Common myeloid progenitor, CD34-positive (primary cell): Measurements from ENCODE around the gene EIF1.

Experiments
- CTCF ChIA-PET: fragments of 350-600 bp; sonication (Branson Sonifier 250); formaldehyde crosslinking; loops from one replicate; lab custom pipeline; 2021; ENCODE audit warnings: antibody characterized with exemption; lab: Charles Lee
- POLR2A ChIA-PET: fragments of 350-600 bp; sonication (Branson Sonifier 250); formaldehyde crosslinking; loops from one replicate; lab custom pipeline; 2021; ENCODE audit warnings: antibody characterized with exemption; lab: Charles Lee
- DNase-seq, 3 donors: peaks; one replicate each; pipeline versions ENCODE4 v3.0.0 to v3.0.0-alpha.2; 2013
- H3K27ac ChIP-seq, 2 experiments: 1 replicate in 1 of 2; 2 replicates in 1 of 2; pipeline ENCODE4 v1.7.0; 2013; ENCODE audit warnings: inconsistent platforms in 2 of 2, low read length in 2 of 2, mild to moderate bottlenecking in 2 of 2, low read depth in 1 of 2, moderate library complexity in 1 of 2; ENCODE audit not compliant: severe bottlenecking in 2 of 2, insufficient read depth in 1 of 2, poor library complexity in 1 of 2
- H3K27me3 ChIP-seq, 5 experiments: replicated peaks in 2 of 5; 1 replicate in 3 of 5; 2 replicates in 2 of 5; pipeline versions ENCODE4 v1.6.1 to v1.7.0; 2013; ENCODE audit warnings: low read length in 4 of 5, mild to moderate bottlenecking in 2 of 5, moderate library complexity in 2 of 5, inconsistent platforms in 1 of 5; ENCODE audit not compliant: insufficient read depth in 5 of 5, control insufficient read depth in 4 of 5
- H3K36me3 ChIP-seq, 4 experiments: 1 replicate in 2 of 4; 2 replicates in 2 of 4; pipeline versions ENCODE4 v1.6.1 to v1.7.0; 2013; ENCODE audit warnings: low read length in 3 of 4, control low read depth in 1 of 4, mild to moderate bottlenecking in 1 of 4; ENCODE audit not compliant: control insufficient read depth in 4 of 4, insufficient read depth in 4 of 4
- H3K4me1 ChIP-seq, 4 experiments: 1 replicate in 3 of 4; 2 replicates in 1 of 4; pipeline versions ENCODE4 v1.6.1 to v1.7.1; 2013; ENCODE audit warnings: low read length in 3 of 4, mild to moderate bottlenecking in 3 of 4, control low read depth in 1 of 4, inconsistent platforms in 1 of 4, moderate library complexity in 1 of 4; ENCODE audit not compliant: control insufficient read depth in 4 of 4, insufficient read depth in 4 of 4; ENCODE audit errors: control extremely low read depth in 1 of 4
- H3K4me3 ChIP-seq, 7 experiments: 1 replicate in 4 of 7; 2 replicates in 3 of 7; pipeline versions ENCODE4 v1.5.1 to v1.7.0; 2013; ENCODE audit warnings: mild to moderate bottlenecking in 7 of 7, low read length in 6 of 7, moderate library complexity in 6 of 7, inconsistent platforms in 2 of 7, low read depth in 2 of 7, control low read depth in 1 of 7; ENCODE audit not compliant: insufficient read depth in 4 of 7, control insufficient read depth in 1 of 7; ENCODE audit errors: extremely low read depth in 1 of 7
- H3K9me3 ChIP-seq, 5 experiments: 1 replicate in 4 of 5; 2 replicates in 1 of 5; pipeline versions ENCODE4 v1.6.1 to v1.7.1; 2013; ENCODE audit warnings: low read length in 4 of 5, mild to moderate bottlenecking in 2 of 5, inconsistent platforms in 1 of 5, low read depth in 1 of 5, moderate library complexity in 1 of 5; ENCODE audit not compliant: control insufficient read depth in 4 of 5, insufficient read depth in 2 of 5; ENCODE audit errors: control extremely low read depth in 1 of 5
- WGBS: methylation state at CpG from one replicate; pipeline ENCODE4 v1.1.5; 2013; ENCODE audit not compliant: insufficient coverage; 5-methylcytosine and 5-hydroxymethylcytosine counted together

EIF1 gene

GRCh38 chr17:41737680-41738023 lies 49.0 kb downstream of the EIF1 start:
- peaks cover 0 to 51% (median 16%) of the 10 kb centered on the region in 5 experiments for H3K27me3 ChIP-seq
- H3K4me1 ChIP-seq: peaks cover 0 to 21% (median 18%) of the 10 kb centered on the region in 4 experiments
- H3K9me3 ChIP-seq: no peaks in the 10 kb centered on the region
- ChIA-PET POLR2A (interaction anchor here (0.8 to 1.1 kb wide), 3 partner anchors 49 to 119 kb away, joined by 3 read pairs; partner anchors contain the start of gene JUP), CTCF (interaction anchor here (0.6 to 2.2 kb wide), 17 partner anchors 10 to 227 kb away, joined by 3 to 12 read pairs (median 3); partner anchors contain the start of genes JUP, KLHL11 and P3H4)
- 65% methylated on average over 4 of the region's 5 CpGs for WGBS
- no peaks in the 10 kb centered on the region for H3K36me3 ChIP-seq
- no peak for DNase-seq
- no peak overlapping the region for H3K4me3 ChIP-seq
- H3K27ac ChIP-seq: no peak overlapping the region

GRCh38 chr17:41738077-41738800 lies 49.6 kb downstream of the EIF1 start:
- H3K27ac ChIP-seq: no peak overlapping the region
- ChIA-PET POLR2A (interaction anchor here (0.8 to 1.1 kb wide), 3 partner anchors 48 to 118 kb away, joined by 3 read pairs; partner anchors contain the start of gene JUP), CTCF (interaction anchor here (0.7 to 2.2 kb wide), 17 partner anchors 11 to 227 kb away, joined by 3 to 12 read pairs (median 4); partner anchors contain the start of genes JUP, KLHL11 and P3H4)
- H3K27me3 ChIP-seq: peaks cover 0 to 46% (median 16%) of the 10 kb centered on the region in 5 experiments
- WGBS: 22% methylated on average over 7 of the region's 10 CpGs
- H3K9me3 ChIP-seq: no peaks in the 10 kb centered on the region
- no peak overlapping the region for H3K4me3 ChIP-seq
- DNase-seq: peak; percentile 78 to 85 (median 82)
- peaks cover 0 to 21% (median 18%) of the 10 kb centered on the region in 4 experiments for H3K4me1 ChIP-seq
- H3K36me3 ChIP-seq: no peaks in the 10 kb centered on the region

- DNase-seq: no peak
- ChIA-PET CTCF (interaction anchor here (1.1 kb wide), 1 partner anchor 63 kb away, joined by 4 read pairs; no protein-coding TSS in a partner anchor), POLR2A (no interaction called here)
- H3K27me3 ChIP-seq: peaks cover 0 to 40% (median 13%) of the 10 kb centered on the region in 5 experiments
- 100% methylated on average over 2 of the region's 5 CpGs for WGBS
- no peaks in the 10 kb centered on the region for H3K36me3 ChIP-seq
- H3K4me1 ChIP-seq: peaks cover 0 to 19% (median 16%) of the 10 kb centered on the region in 4 experiments
- no peaks in the 10 kb centered on the region for H3K9me3 ChIP-seq
- H3K27ac ChIP-seq: no peak overlapping the region
- no peak overlapping the region for H3K4me3 ChIP-seq
These were observed 50.1 kb downstream of the EIF1 start for GRCh38 chr17:41738801-41739112.

GRCh38 chr17:41739661-41740352 lies 51.1 kb downstream of the EIF1 start:
- ChIA-PET POLR2A (no interaction called here), CTCF (interaction anchor here (0.7 to 1.1 kb wide), 2 partner anchors 62 to 125 kb away, joined by 3 to 4 read pairs; partner anchors contain the start of gene KLHL11)
- Histone ChIP-seq H3K27ac (no peak overlapping the region), H3K4me3 (no peak overlapping the region), H3K9me3 (no peaks in the 10 kb centered on the region), H3K36me3 (no peaks in the 10 kb centered on the region), H3K27me3 (peaks cover 0 to 30% (median 10%) of the 10 kb centered on the region in 5 experiments), H3K4me1 (peaks cover 0 to 8% (median 6%) of the 10 kb centered on the region in 4 experiments)
- no peak for DNase-seq
- 77% methylated on average over 3 of the region's 9 CpGs for WGBS

GRCh38 chr17:41740506-41740905 lies 51.8 kb downstream of the EIF1 start:
- ChIA-PET POLR2A (no interaction called here), CTCF (interaction anchor here (0.7 to 1.5 kb wide), 3 partner anchors 46 to 155 kb away, joined by 3 to 4 read pairs (median 3); partner anchors contain the start of genes JUP and KLHL11)
- Histone ChIP-seq H3K9me3 (no peaks in the 10 kb centered on the region), H3K36me3 (no peaks in the 10 kb centered on the region), H3K27me3 (peaks cover 0 to 23% (median 8%) of the 10 kb centered on the region in 5 experiments), H3K4me3 (no peak overlapping the region), H3K27ac (no peak overlapping the region), H3K4me1 (peaks cover 0 to 5% (median 4%) of the 10 kb centered on the region in 4 experiments)
- WGBS: 100% methylated on average over 4 of the region's 5 CpGs
- DNase-seq: no peak

- ChIA-PET CTCF (interaction anchor here (0.8 to 2.1 kb wide), 5 partner anchors 45 to 154 kb away, joined by 3 to 15 read pairs (median 4); partner anchors contain the start of genes JUP and KLHL11), POLR2A (no interaction called here)
- Histone ChIP-seq H3K27ac (no peak overlapping the region), H3K36me3 (no peaks in the 10 kb centered on the region), H3K27me3 (peaks cover 0 to 11% (median 3%) of the 10 kb centered on the region in 5 experiments), H3K9me3 (no peaks in the 10 kb centered on the region), H3K4me3 (no peak overlapping the region), H3K4me1 (peaks cover 0 to 5% (median 4%) of the 10 kb centered on the region in 4 experiments)
- 83% methylated on average over 9 of the region's 9 CpGs for WGBS
- DNase-seq: no peak
These were observed 53.0 kb downstream of the EIF1 start for GRCh38 chr17:41741709-41742108.
